Measurements from ENCODE around the gene PRKCB.
"Not testable (repeated sequence)": the region's sequence is repeated elsewhere in the genome, so short reads cannot be mapped to it uniquely, and the experiment has no call there.

The PRKCB gene

DNA sequence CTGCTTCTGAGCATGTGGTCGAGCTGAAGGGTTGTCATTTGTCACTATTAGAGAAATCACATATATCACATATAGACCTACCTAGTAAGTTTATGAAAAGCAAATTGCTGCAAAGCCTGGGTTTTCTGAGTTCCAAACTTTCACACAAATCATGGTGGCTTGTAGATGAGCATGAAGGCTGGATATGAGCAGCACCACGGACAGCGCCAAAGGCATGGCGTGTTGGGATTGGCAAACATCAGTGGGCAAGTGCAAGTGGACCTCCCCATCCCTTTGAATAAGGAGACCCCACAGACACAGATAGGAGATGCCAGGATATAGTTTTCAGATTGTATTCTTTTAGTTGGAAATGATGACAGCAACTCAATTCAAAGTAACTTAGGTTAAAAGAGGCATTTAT is 342.7 kb downstream of the PRKCB start:
- peak; percentile 71 for DNase-seq (ENCODE audit: low spot score)

- DNase-seq (ENCODE audit: low spot score) = no peak
These were observed 344.7 kb downstream of the PRKCB start for GRCh38 chr16:24180451-24180850.

DNA sequence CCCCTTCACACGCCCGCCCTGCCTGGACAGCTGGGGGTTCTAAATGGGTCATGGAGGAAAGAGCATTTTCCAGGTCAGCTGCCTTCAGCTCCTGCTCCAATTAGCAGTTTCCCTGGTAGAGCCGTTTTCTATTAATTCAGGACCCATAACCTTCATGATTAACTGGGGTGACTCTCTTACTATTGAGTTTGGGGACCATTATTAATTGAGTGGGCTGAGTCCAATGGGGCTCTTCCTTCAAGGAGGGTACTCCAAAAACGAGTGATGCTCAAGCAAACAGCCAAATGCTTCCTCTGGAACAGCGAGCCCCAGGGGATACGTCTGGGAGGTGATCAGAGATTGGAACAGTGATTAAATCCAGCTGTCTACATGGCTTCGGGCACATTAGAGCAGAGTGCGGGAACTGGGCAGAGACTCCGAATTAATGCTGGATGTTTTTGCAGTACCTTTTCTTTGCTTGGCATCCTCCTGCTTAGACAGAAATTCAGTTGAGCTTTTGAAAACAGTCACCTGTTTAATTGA is 352.3 kb downstream of the PRKCB start:
- no peak for DNase-seq (ENCODE audit: low spot score)

GRCh38 chr16:24188751-24189318 is 353.1 kb downstream of the PRKCB start:
- DNase-seq (ENCODE audit: low spot score) = no peak

DNA sequence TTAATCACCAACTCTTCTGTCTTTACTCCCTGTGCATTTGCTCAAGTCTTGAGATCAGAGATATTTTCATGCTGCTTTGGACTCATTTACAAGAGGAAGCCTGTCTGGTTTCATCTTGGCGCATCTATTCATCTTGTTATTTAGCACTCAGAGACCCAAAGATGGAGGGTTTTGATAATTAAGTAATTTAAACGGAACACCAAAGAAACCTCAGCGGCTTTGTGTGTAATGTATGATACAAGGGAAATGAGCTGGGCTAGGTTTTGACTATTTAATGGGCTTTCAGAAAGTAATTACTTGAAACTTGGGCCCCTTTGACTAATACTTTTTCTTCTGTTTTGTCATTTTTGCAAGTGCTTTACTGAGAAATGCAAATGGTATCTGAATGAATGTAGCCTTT is 354.2 kb downstream of the PRKCB start:
- no peak for DNase-seq (ENCODE audit: low spot score)

DNA sequence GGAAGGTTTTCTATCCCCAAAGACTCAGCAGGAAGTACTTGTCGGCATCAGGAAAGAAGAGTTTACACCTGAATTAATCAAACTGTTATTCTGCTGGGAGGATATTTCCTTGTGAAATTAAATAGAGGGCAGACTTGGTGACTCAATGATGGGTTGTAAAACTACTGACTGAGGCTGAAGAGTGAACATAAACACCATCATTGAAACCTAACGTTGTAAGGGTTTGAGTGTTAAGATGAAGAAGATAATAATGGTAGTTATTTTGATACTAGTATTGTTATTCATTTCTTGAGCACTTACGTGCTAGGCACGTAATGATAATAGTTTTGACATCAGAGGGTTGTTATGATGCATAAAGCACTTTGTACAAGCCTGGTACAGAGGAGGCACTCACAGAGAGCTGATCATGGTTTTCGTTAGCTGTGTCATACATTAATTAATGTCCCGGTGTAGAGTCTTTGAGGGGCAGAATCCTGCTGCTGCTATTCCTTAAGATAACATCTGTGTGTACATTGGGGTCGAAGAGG is 356.2 kb downstream of the PRKCB start:
- DNase-seq (ENCODE audit: low spot score) = no peak

DNA sequence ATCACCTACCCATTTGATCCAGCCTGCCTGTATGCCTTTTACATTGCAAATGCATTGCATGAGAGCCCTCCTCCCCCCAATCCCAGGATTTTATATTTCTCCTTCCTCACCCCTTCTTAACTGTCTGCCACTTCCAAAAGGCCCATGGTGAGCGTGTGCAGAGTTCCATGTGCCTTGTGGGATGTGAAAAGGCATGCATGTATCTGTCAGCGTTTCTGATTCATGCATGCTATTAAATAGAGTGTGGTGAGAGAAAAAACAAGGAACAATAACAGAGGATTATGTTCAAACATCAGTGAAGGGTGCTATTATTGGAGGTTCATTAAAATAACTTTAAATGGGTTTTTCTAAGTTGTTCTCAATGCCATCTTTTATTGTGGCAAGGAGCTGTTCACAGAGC is 359.4 kb downstream of the PRKCB start:
- DNase-seq (ENCODE audit: low spot score) = no peak

DNA sequence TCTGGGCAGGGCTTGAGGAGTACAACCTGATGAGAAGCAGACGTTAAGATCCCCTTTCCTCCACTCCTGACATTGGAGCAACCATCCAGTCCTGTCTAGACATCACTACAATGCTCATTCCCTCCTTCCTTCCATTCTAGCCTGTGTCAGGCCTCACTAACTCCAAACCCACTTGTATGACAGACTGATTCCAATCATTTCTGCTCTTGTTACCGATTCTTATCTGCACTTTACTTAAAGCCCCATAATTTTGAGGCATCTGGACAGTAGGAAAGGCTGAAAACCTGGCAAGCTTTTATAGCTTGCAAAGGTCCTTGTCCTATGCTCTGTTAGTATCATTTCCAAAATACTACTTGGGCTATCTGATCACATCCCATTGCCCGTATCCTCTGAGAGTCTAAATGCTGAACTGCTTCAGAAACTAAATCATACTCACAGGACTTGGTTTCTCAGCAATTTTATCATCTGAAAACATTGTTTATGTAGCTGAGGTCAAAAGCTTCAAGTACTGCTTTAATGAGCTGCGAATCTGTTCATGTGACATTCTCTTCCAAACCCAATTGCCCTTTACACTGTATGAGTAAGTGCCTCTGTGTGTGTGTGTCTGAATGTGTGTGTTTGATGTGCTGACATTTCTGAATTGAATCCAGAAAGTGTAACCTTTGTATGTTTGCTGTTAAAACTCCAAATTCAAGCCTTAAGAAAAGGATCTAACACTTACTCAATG is 363.2 kb downstream of the PRKCB start:
- no peak for DNase-seq (ENCODE audit: low spot score)

- DNase-seq (ENCODE audit: low spot score) = no peak
These were observed 367.9 kb downstream of the PRKCB start for GRCh38 chr16:24203675-24204074.

- no peak for DNase-seq (ENCODE audit: low spot score)
These were observed 368.4 kb downstream of the PRKCB start for GRCh38 chr16:24204150-24204665.

GRCh38 chr16:24206926-24207325 is 371.1 kb downstream of the PRKCB start:
- no peak for DNase-seq (ENCODE audit: low spot score)

DNA sequence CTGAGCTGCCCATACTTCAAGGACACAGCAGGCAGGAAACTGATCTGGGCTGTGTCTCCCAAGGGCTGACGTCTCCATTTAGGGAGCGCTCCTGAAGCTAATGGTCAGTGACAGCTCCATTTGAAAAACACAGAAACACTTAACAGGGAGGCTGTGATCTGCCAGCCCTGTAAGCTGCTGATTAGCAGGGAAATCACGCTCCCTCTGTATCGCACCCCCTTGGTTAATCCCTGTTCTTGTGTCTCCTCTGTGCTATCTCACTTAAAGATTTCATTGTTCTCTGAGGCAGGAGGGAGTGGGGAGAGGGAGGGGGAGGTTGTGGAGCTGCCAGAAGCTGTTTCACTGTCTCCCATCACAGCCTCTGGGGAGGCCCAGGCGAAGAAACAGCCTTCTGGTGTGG is 372.9 kb downstream of the PRKCB start:
- DNase-seq (ENCODE audit: low spot score) = peak; percentile 62

- no peak for DNase-seq (ENCODE audit: low spot score)
These were observed 379.2 kb downstream of the PRKCB start for GRCh38 chr16:24214992-24215391.

GRCh38 chr16:24216961-24217360 is 381.2 kb downstream of the PRKCB start:
- DNase-seq (ENCODE audit: low spot score) = no peak

GRCh38 chr16:24217461-24217860 is 381.7 kb downstream of the PRKCB start:
- DNase-seq (ENCODE audit: low spot score) = no peak

DNA sequence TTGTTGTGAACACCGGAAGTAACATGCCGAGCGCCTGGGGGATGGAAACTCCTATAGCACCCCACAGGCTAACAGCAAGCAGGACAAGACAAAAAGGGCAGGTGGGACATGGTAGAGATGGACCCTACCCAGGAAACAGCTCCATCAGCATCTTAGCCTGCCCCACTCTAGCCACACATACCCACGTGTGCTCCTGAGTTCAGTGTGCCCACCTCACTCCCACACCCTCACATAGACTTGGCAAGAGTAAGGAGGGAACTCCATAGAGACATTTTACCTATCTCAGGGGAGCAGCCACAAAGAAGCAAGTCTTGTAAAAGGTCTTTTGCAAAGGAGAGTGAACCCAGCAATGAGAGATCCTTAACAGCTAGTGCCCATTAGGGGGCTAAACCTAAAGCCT is 382.5 kb downstream of the PRKCB start:
- DNase-seq (ENCODE audit: low spot score) = no peak

GRCh38 chr16:24221219-24221618 is 385.4 kb downstream of the PRKCB start:
- no peak for DNase-seq (ENCODE audit: low spot score)

- no peak for DNase-seq (ENCODE audit: low spot score)
These were observed 392.7 kb downstream of the PRKCB start for GRCh38 chr16:24228514-24228913.

- DNase-seq (ENCODE audit: low spot score) = no peak
These were observed 397.2 kb downstream of the PRKCB start for GRCh38 chr16:24232936-24233335.

GRCh38 chr16:24234737-24235136 is 399.0 kb downstream of the PRKCB start:
- DNase-seq (ENCODE audit: low spot score) = no peak

DNA sequence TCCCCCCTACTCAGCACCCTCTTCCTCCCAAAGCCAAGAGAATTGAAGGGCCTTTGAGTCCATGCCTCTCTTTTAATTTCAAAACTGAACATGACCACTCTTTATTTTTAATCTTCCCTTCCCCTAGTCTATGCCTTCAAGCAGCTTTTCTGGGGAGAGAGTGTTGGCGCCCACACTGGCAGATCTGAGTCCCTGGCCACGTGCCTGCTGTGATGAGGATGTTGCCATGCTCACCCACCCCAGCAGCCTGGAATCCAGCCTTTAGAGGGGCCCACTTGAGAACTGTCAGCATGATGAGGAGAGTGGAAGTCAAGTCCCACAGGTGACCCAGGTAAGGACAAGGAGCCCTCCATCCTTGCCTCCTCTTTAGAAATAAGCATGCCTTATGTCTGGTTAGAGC is 400.0 kb downstream of the PRKCB start:
- no peak for DNase-seq (ENCODE audit: low spot score)

- not testable (repeated sequence) for DNase-seq (ENCODE audit: low spot score)
These were observed 403.1 kb downstream of the PRKCB start for GRCh38 chr16:24238846-24239245.

GRCh38 chr16:24246911-24247607 is 411.3 kb downstream of the PRKCB start:
- no peak for DNase-seq (ENCODE audit: low spot score)

All from iPS-NIHi11 (cell line).